ENCODE results near the gene ABCA8.

Gene ABCA8

GRCh38 chr17:68867759-68868516, 87.3 kb downstream of the ABCA8 start:
- no peak overlapping the region for H3K4me3 ChIP-seq (ENCODE audit: low read length)
- DNase-seq (ENCODE audit: low read depth): no peak
- TF ChIP-seq, protein P1, sequence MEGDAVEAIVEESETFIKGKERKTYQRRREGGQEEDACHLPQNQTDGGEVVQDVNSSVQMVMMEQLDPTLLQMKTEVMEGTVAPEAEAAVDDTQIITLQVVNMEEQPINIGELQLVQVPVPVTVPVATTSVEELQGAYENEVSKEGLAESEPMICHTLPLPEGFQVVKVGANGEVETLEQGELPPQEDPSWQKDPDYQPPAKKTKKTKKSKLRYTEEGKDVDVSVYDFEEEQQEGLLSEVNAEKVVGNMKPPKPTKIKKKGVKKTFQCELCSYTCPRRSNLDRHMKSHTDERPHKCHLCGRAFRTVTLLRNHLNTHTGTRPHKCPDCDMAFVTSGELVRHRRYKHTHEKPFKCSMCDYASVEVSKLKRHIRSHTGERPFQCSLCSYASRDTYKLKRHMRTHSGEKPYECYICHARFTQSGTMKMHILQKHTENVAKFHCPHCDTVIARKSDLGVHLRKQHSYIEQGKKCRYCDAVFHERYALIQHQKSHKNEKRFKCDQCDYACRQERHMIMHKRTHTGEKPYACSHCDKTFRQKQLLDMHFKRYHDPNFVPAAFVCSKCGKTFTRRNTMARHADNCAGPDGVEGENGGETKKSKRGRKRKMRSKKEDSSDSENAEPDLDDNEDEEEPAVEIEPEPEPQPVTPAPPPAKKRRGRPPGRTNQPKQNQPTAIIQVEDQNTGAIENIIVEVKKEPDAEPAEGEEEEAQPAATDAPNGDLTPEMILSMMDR (conservative IDR thresholded peaks at IDR 0.05; ENCODE audit: low read depth, low read length): no peak

- DNase-seq (ENCODE audit: low read depth): no peak
- TF ChIP-seq, protein P1 (conservative IDR thresholded peaks at IDR 0.05; ENCODE audit: low read depth, low read length): no peak
Observed at GRCh38 chr17:68865584-68865983, 89.6 kb downstream of the ABCA8 start.

GRCh38 chr17:68863091-68863652, 92.0 kb downstream of the ABCA8 start:
- no peak for DNase-seq (ENCODE audit: low read depth)
- H3K4me3 ChIP-seq (ENCODE audit: low read length): no peak overlapping the region
- TF ChIP-seq, protein P1 (conservative IDR thresholded peaks at IDR 0.05; ENCODE audit: low read depth, low read length): no peak

More at GRCh38 chr17:68865584-68865983, 89.6 kb downstream of the ABCA8 start:
- no peak overlapping the region for H3K4me3 ChIP-seq (ENCODE audit: low read length)

GRCh38 chr17:68861602-68862001, 93.6 kb downstream of the ABCA8 start:
- H3K4me3 ChIP-seq (ENCODE audit: low read length): no peak overlapping the region
- TF ChIP-seq, protein P1 (conservative IDR thresholded peaks at IDR 0.05; ENCODE audit: low read depth, low read length): no peak
- DNase-seq (ENCODE audit: low read depth): no peak

- no peak for DNase-seq (ENCODE audit: low read depth)
- H3K4me3 ChIP-seq (ENCODE audit: low read length): no peak overlapping the region
- TF ChIP-seq, protein P1 (conservative IDR thresholded peaks at IDR 0.05; ENCODE audit: low read depth, low read length): no peak
Observed at GRCh38 chr17:68860941-68861340, 94.3 kb downstream of the ABCA8 start.

DNA sequence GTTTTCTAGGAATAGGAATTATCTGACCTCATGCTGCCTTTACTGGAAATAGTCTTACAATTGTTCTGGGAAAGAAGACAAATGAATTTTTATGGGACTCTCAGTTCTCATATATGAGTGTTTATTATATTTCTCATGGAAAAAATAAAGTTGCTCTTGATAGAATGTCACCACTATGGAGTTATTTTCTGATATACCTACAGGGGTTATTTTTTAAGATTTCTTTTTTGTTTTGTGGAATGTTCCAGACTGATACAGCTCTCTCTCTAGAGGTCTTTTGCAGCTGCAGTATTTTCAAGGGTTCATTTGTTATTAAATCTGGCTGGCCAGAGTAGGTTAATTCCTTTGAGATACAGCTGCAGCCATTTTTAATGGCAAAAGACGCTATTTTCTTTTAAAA, 100.7 kb downstream of the ABCA8 start:
- TF ChIP-seq, protein P1 (conservative IDR thresholded peaks at IDR 0.05; ENCODE audit: low read depth, low read length): no peak
- DNase-seq (ENCODE audit: low read depth): no peak
- H3K4me3 ChIP-seq (ENCODE audit: low read length): no peak overlapping the region

- DNase-seq (ENCODE audit: low read depth): no peak
- no peak overlapping the region for H3K4me3 ChIP-seq (ENCODE audit: low read length)
- TF ChIP-seq, protein P1 (conservative IDR thresholded peaks at IDR 0.05; ENCODE audit: low read depth, low read length): no peak
Observed at GRCh38 chr17:68853439-68853838, 101.8 kb downstream of the ABCA8 start.
